22Rv1 (cell line): ENCODE data around the gene TACC2.

Experiments
- H3K27ac ChIP-seq: fragments of 450-650 bp; 2 replicates; pipeline ENCODE4 v1.5.1; 2017
- CTCF ChIP-seq: fragments of 450-650 bp; IDR thresholded peaks from 2 replicates; pipeline ENCODE4 v1.5.1; 2017; ENCODE audit warnings: mild to moderate bottlenecking
- ZFX ChIP-seq: fragments of 450-650 bp; IDR thresholded peaks from 2 replicates; pipeline ENCODE4 v1.6.1; 2017; ENCODE audit warnings: antibody characterized with exemption, borderline replicate concordance

TACC2 gene

DNA sequence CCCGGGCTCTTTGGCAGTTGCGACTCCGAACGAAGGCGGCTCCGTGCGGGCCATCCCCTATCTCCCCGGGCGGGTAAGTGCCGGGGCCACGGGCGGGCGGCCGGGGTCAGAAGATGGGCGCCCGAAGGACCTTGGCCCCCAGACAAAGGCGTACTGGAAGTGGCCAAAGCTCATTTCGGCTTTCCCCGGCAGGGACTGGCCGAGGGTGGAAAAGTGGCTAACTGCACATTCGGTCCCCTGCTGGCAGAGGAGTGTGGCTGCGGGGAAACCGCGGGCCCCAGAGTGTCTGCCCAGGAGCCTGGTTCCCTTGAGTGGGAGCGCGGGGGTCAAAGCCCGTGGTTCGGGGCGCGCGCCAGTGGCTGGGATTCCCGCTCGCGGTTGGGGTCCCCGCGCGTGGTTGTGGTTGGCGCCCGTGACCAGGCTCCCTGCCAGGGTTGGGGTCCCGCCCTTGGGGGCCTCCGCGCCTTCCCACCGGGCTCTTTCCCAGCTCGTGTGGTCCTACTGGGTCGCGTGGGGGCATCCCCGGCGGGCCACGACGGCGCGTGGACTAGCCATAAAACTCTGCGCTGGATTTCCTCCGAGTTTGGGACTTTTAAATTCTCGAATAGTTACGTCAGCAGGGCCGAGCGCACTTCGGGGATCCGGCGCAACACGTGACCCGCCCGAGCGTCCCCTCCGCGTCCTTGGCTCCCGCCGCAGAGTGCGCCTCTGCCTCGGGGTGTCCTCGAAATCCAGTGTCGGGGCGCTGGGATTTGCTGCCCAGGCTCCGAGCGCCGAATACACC is 124.4 kb downstream of the TACC2 start:
- H3K27ac ChIP-seq = peak overlapping the region; percentile 72
- TF ChIP-seq ZFX = no peak
- TF ChIP-seq CTCF = peak; percentile 51; the same call in 1 of the 2 replicates

GRCh38 chr10:122113945-122114747 is 125.2 kb downstream of the TACC2 start:
- no peak for TF ChIP-seq ZFX
- TF ChIP-seq CTCF = no peak
- H3K27ac ChIP-seq = no peak overlapping the region

DNA sequence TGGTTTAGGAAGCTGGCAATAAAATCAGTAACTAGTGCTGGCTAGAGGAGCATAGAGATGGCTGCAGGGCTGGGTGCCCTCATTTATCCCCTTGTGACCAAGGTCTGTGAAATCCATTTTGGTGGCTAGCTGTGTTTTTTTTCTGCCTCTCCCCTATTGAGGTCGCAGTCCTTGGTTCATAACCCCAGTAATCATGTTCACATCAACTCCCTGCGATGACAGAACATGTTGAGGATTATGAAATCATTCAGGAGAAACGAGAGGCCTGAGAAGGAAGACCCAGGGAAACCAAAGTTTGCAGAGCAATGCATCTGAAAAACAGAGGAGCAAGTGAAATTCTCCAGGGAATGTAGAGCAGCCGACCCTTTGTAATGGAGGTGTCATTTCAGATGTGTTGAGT is 126.9 kb downstream of the TACC2 start:
- no peak for TF ChIP-seq CTCF
- no peak for TF ChIP-seq ZFX
- H3K27ac ChIP-seq = no peak overlapping the region

DNA sequence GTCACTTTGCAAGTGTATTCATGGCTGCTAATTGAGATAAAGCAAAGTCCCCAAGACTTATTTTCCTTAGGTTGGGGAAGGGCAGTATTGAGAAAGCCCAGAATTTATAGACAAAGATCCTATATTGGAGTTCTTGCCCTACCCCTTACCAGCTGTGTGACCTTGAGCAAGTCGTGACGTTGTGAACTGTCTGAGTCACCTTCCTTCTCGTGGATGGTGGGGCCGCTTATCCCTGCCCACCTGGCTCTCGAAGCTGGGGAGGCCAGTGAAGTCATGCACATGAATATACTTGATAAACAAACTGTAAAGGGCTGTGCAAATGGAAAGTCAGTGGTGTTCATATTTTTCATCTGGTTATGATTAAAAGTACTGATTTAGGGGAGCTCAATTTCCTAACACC is 127.4 kb downstream of the TACC2 start:
- TF ChIP-seq CTCF = no peak
- no peak for TF ChIP-seq ZFX
- no peak overlapping the region for H3K27ac ChIP-seq

GRCh38 chr10:122117475-122117874 is 128.5 kb downstream of the TACC2 start:
- H3K27ac ChIP-seq = no peak overlapping the region
- no peak for TF ChIP-seq CTCF
- TF ChIP-seq ZFX = no peak

GRCh38 chr10:122120008-122120744 is 131.2 kb downstream of the TACC2 start:
- peak overlapping the region; percentile 52 for H3K27ac ChIP-seq
- TF ChIP-seq CTCF = no peak
- TF ChIP-seq ZFX = no peak
